Measurements from ENCODE around the gene SEC22A.

Gene SEC22A

DNA sequence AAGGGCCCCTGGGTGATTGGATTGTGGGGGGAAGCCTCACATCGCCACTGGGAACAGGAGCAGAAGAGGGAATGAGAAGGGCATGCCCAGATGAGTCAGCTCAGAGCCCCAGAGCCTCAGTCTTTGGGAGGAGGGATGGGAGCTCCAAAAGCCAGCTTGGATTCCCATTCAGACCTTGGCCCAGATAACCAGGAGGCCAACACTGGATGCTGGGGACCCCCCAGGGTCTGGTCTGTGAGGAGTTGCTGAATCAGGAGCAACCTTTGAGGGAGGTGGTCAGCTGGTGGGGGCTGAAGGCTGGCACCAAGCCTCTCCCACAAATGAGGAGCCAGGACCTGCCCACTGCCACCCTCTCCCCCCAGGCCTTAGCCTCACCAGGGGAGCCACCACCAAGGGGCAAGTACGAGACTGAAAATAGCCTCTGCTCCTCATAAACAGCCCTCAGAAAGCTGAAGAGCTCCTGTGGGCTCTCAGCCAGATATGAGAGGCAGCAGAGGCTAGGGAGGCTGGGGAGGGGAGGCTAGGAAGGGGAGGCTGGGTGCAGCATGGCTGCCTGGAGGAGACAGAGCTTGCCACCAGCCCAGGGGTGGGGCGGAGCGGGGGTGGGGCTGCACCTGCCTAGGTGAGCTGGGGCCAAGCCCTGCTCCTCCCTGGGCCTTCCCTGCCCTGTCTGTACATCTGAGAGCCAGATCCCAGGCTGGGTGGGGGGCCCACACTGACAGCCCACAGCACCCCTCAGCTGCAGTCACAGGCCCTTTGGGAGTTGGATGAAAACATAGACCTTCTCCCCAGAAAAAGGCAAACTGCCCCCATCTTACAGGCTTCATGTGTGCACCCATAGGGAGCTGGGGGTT is 99.8 kb downstream of the SEC22A start:
- DNase-seq (ENCODE audit: extremely low read depth in 1 of 2, low read depth in 1 of 2): no peak

GRCh38 chr3:123302961-123303360 is 101.2 kb downstream of the SEC22A start:
- DNase-seq (ENCODE audit: extremely low read depth in 1 of 2, low read depth in 1 of 2): no peak

GRCh38 chr3:123303976-123304560 is 102.3 kb downstream of the SEC22A start:
- no peak for DNase-seq (ENCODE audit: extremely low read depth in 1 of 2, low read depth in 1 of 2)

GRCh38 chr3:123305192-123305591 is 103.4 kb downstream of the SEC22A start:
- no peak for DNase-seq (ENCODE audit: extremely low read depth in 1 of 2, low read depth in 1 of 2)

DNA sequence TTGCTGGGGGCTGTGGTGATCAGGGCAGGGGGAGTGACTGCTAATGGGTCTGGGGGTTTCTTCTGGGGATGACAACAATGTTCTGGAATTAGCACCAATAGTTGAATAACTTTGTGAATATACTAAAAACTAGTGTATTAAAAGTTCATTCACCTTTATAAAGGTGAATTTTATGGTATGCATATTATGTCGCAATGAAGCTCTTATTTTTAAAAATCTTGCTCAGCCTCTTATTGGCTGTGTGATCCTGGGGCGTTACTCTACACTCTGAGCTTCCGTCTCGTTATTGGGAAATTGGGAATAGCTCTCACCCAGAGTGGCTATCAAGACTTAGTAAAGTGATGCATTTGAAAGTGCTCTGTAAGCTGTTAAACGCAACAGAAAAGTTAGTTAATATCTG is 105.3 kb downstream of the SEC22A start:
- no peak for DNase-seq (ENCODE audit: extremely low read depth in 1 of 2, low read depth in 1 of 2)

DNA sequence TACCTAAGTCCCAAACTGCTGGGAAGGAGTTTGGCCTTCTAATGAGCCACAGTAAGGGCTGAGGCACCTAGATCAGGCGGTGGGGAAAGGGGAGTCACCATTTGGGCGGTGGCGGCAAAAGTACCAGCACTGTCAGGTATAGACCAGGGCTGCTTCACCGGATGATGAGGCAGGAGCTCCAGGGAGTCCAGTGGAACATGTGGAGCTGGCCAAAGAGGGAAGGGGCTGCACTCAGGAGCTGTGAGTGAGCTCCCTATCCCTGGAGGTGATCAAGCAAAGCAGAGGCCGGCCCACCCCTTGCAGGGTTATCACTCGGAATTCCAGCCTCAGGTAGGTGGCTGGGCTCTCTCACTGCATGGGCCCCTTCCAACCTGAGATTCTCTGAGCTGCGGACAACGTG is 108.4 kb downstream of the SEC22A start:
- DNase-seq (ENCODE audit: extremely low read depth in 1 of 2, low read depth in 1 of 2): no peak

- DNase-seq (ENCODE audit: extremely low read depth in 1 of 2, low read depth in 1 of 2): no peak
Observed at GRCh38 chr3:123310741-123311140, 109.0 kb downstream of the SEC22A start.

DNA sequence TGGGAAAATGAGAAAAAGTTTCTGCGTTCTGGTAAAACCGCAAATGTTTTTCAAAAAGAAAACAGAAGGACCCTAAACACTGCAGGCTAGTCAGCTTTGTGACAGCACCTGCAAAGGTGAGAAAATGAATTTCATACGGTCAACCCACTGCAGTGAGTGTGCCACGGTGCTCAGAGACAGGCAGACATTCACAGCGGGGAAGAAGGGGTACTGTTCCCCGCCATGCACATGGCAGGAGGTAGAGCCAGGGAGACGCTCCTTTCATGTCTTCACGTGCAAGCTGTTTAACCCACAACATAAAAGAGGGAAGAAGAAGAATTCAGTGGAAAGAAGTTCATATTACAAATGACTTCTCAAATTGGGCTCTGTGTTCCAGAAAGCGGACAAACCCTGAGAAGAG is 109.5 kb downstream of the SEC22A start:
- no peak for DNase-seq (ENCODE audit: extremely low read depth in 1 of 2, low read depth in 1 of 2)

DNA sequence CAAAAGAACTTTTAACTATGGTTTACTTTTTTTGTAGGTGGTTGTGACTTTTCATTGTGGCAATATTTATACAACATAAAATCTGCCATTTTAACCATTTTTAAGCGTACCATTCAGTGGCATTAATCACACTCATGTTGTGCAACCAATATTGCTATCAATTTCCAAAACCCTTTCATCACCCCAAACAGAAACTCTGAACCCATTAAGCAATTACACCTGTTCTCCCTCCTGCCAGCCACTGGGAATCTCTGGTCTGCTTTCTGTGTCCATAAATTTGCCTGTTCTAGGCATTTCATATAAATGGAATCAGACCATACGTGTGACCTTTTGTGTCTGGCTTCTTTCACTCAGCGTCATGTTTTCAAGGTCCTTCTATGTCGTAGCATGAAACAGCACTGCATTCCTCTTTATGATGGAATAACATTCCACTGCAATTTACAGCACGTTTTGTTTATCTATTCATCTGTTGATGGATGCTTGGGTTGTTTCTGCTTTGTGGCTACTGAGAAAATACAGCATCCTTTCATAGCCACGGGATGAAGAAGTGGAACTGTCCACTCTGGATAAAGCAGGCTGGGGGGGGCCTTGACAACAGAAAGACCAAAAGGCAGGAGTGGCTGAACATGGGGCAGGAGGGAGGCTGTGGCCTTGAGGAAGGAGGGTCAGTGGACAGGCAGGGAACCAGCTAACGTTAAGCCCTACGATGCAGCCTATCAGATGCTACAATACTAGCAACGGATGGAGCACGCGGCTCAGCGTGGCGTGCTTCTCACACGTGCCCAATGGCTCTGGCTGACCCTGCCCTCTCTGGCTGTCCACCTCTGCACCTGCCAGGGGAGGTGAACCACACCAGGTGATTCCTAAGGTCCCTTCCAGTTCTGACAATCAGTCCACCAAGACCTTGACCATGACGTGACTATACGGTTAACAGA is 110.9 kb downstream of the SEC22A start:
- DNase-seq (ENCODE audit: extremely low read depth in 1 of 2, low read depth in 1 of 2): no peak

- DNase-seq (ENCODE audit: extremely low read depth in 1 of 2, low read depth in 1 of 2): no peak
Observed at GRCh38 chr3:123313889-123314288, 112.1 kb downstream of the SEC22A start.

- no peak for DNase-seq (ENCODE audit: extremely low read depth in 1 of 2, low read depth in 1 of 2)
Observed at GRCh38 chr3:123314359-123315270, 112.9 kb downstream of the SEC22A start.

GRCh38 chr3:123315271-123315595 is 113.5 kb downstream of the SEC22A start:
- DNase-seq (ENCODE audit: extremely low read depth in 1 of 2, low read depth in 1 of 2): no peak

DNA sequence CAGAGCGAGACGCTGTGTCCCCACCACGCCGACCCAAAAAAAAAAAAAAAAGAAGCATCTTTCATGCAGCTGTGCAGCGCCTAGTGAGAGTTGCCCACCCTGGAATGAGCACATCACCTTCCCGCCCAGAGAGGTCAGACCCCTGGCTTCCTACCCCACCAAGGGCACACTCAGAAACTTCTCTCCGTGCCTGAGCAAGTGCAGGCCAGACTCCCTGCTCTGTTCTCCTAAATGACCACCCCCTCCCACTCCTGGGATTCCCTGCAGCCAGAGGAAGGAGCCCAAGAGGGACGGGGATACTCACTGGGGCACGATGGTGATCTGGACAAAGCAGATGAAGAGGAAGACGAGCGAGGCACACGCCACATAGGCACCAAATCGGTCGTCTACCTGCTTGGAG is 116.0 kb downstream of the SEC22A start:
- no peak for DNase-seq (ENCODE audit: extremely low read depth in 1 of 2, low read depth in 1 of 2)

DNA sequence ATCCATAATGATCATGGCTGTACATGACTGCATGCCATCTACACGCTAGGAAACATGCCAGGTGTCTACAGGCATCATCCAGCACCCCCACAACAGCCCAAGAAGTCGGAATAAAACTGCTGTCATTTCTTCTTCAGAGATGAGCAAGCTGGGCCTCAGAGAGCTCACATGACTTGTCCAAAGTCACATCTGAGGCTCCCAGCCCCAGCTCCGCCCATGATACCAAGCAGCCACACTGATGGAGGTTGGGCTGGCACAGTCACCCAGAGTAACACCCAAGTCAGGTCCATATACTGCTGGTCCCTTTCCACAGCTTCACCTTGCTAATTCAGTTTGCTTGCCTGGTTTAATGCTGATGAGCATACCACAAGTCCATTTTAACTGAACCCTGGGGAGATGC is 116.6 kb downstream of the SEC22A start:
- no peak for DNase-seq (ENCODE audit: extremely low read depth in 1 of 2, low read depth in 1 of 2)

- no peak for DNase-seq (ENCODE audit: extremely low read depth in 1 of 2, low read depth in 1 of 2)
Observed at GRCh38 chr3:123319760-123320159, 118.0 kb downstream of the SEC22A start.

GRCh38 chr3:123320221-123320620 is 118.5 kb downstream of the SEC22A start:
- DNase-seq (ENCODE audit: extremely low read depth in 1 of 2, low read depth in 1 of 2): no peak

DNA sequence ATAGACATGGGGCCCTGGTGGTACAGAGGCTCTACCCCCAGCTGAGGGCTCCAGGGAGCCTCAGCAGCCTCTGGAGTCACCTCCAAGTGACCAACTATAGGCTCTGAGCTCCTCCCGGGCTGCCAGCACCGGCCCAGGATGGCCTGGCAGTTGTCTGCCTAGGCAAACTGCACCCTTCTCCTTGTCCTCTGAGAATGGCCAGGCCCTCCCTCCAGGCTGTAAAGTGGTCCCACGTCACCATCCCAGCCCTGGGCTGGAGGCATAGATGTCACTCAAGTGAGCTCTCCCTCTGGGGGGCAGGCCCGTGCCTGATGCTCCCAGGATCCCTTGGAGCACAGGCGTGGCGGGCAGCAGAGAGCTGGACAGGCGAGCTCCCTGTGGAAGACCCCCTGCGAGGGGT is 120.1 kb downstream of the SEC22A start:
- DNase-seq (ENCODE audit: extremely low read depth in 1 of 2, low read depth in 1 of 2): no peak

- no peak for DNase-seq (ENCODE audit: extremely low read depth in 1 of 2, low read depth in 1 of 2)
Observed at GRCh38 chr3:123322866-123323265, 121.1 kb downstream of the SEC22A start.
